TTC549 (cell line): ENCODE data around the gene TMEM167B.
"Not testable (repeated sequence)": the region's sequence is repeated elsewhere in the genome, so short reads cannot be mapped to it uniquely, and the experiment has no call there.

Experiments used
- FAIRE-seq: peaks from 2 replicates; lab custom pipeline; 2012; peaks lifted over from hg19 to GRCh38; lab: Jason Lieb, UNC

Gene TMEM167B

GRCh38 chr1:109113590-109114341 is 23.2 kb downstream of the TMEM167B start, which contains the start of gene ELAPOR1:
TSS of gene ELAPOR1 (plus strand) at chr1:109114115. CDS start at chr1:109114184, 69 bp downstream.
- no peak for FAIRE-seq

- no peak for FAIRE-seq
Observed at GRCh38 chr1:109114342-109114674, 23.7 kb downstream of the TMEM167B start.

- no peak for FAIRE-seq
Observed at GRCh38 chr1:109115685-109116084, 25.1 kb downstream of the TMEM167B start.

- no peak for FAIRE-seq
Observed at GRCh38 chr1:109116286-109116685, 25.7 kb downstream of the TMEM167B start.

- no peak for FAIRE-seq
Observed at GRCh38 chr1:109118089-109118488, 27.5 kb downstream of the TMEM167B start.

GRCh38 chr1:109120356-109120755 is 29.8 kb downstream of the TMEM167B start:
- no peak for FAIRE-seq

- FAIRE-seq: no peak
Observed at GRCh38 chr1:109131059-109131458, 40.5 kb downstream of the TMEM167B start.

GRCh38 chr1:109131800-109132199 is 41.2 kb downstream of the TMEM167B start:
- FAIRE-seq: no peak

GRCh38 chr1:109133002-109133706 is 42.6 kb downstream of the TMEM167B start:
- FAIRE-seq: no peak

- FAIRE-seq: no peak
Observed at GRCh38 chr1:109133815-109134214, 43.3 kb downstream of the TMEM167B start.

- FAIRE-seq: no peak
Observed at GRCh38 chr1:109134423-109134822, 43.9 kb downstream of the TMEM167B start.

- no peak for FAIRE-seq
Observed at GRCh38 chr1:109135940-109136339, 45.4 kb downstream of the TMEM167B start.

GRCh38 chr1:109136766-109137165 is 46.2 kb downstream of the TMEM167B start:
- FAIRE-seq: no peak

- no peak for FAIRE-seq
Observed at GRCh38 chr1:109137958-109138357, 47.4 kb downstream of the TMEM167B start.

GRCh38 chr1:109138358-109138757 is 47.8 kb downstream of the TMEM167B start:
- FAIRE-seq: no peak

- FAIRE-seq: no peak
Observed at GRCh38 chr1:109140392-109140791, 49.8 kb downstream of the TMEM167B start.

GRCh38 chr1:109142260-109142659 is 51.7 kb downstream of the TMEM167B start:
- FAIRE-seq: no peak

- not testable (repeated sequence) for FAIRE-seq
Observed at GRCh38 chr1:109142725-109143124, 52.2 kb downstream of the TMEM167B start.
